ENCODE measurements around the gene CMIP. TPM values are rescaled to one million over a fixed set of nuclear protein-coding genes. Genes with fewer than 3 reads are reported as not detected.

The CMIP gene
- total RNA-seq, 1 experiment from 2014 or later: 63.7 TPM

DNA sequence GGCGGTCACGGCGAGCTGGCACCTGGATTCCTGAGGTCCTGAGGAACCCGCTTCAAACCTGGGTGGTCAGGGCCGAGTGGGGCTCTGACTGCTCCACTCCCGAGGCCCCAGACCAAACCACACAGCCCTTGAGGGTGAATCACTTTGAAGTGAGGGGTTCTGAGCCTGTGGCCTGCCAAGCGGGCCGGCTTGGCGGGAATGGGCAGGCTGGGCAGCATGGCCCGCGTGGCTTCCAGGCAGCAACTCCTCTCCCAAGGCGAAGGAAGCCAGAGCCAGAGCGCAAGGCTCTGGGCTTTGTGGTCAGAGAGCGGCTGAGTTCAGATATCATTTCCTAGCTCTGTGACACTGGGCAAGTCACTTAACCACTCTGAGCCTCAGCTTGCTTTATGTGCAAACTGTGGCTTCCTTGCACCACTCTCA lies 42.7 kb downstream of the CMIP start (continued):
- TF ChIP-seq, protein P1, sequence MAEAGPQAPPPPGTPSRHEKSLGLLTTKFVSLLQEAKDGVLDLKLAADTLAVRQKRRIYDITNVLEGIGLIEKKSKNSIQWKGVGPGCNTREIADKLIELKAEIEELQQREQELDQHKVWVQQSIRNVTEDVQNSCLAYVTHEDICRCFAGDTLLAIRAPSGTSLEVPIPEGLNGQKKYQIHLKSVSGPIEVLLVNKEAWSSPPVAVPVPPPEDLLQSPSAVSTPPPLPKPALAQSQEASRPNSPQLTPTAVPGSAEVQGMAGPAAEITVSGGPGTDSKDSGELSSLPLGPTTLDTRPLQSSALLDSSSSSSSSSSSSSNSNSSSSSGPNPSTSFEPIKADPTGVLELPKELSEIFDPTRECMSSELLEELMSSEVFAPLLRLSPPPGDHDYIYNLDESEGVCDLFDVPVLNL (CRISPR knock-in tag; IDR thresholded peaks at IDR 0.05; ENCODE audit: borderline replicate concordance, low read depth): no peak
- no peak for TF ChIP-seq ETV6 (CRISPR knock-in tag; IDR thresholded peaks at IDR 0.05)
- TF ChIP-seq NFYB (CRISPR knock-in tag; conservative IDR thresholded peaks at IDR 0.05; ENCODE audit: low read depth): no peak
- TF ChIP-seq, protein P2, sequence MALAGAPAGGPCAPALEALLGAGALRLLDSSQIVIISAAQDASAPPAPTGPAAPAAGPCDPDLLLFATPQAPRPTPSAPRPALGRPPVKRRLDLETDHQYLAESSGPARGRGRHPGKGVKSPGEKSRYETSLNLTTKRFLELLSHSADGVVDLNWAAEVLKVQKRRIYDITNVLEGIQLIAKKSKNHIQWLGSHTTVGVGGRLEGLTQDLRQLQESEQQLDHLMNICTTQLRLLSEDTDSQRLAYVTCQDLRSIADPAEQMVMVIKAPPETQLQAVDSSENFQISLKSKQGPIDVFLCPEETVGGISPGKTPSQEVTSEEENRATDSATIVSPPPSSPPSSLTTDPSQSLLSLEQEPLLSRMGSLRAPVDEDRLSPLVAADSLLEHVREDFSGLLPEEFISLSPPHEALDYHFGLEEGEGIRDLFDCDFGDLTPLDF (CRISPR knock-in tag; IDR thresholded peaks at IDR 0.05): no peak
- TF ChIP-seq, protein P3, sequence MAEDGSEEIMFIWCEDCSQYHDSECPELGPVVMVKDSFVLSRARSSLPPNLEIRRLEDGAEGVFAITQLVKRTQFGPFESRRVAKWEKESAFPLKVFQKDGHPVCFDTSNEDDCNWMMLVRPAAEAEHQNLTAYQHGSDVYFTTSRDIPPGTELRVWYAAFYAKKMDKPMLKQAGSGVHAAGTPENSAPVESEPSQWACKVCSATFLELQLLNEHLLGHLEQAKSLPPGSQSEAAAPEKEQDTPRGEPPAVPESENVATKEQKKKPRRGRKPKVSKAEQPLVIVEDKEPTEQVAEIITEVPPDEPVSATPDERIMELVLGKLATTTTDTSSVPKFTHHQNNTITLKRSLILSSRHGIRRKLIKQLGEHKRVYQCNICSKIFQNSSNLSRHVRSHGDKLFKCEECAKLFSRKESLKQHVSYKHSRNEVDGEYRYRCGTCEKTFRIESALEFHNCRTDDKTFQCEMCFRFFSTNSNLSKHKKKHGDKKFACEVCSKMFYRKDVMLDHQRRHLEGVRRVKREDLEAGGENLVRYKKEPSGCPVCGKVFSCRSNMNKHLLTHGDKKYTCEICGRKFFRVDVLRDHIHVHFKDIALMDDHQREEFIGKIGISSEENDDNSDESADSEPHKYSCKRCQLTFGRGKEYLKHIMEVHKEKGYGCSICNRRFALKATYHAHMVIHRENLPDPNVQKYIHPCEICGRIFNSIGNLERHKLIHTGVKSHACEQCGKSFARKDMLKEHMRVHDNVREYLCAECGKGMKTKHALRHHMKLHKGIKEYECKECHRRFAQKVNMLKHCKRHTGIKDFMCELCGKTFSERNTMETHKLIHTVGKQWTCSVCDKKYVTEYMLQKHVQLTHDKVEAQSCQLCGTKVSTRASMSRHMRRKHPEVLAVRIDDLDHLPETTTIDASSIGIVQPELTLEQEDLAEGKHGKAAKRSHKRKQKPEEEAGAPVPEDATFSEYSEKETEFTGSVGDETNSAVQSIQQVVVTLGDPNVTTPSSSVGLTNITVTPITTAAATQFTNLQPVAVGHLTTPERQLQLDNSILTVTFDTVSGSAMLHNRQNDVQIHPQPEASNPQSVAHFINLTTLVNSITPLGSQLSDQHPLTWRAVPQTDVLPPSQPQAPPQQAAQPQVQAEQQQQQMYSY (CRISPR knock-in tag; IDR thresholded peaks at IDR 0.05): no peak
- TF ChIP-seq, protein P4, sequence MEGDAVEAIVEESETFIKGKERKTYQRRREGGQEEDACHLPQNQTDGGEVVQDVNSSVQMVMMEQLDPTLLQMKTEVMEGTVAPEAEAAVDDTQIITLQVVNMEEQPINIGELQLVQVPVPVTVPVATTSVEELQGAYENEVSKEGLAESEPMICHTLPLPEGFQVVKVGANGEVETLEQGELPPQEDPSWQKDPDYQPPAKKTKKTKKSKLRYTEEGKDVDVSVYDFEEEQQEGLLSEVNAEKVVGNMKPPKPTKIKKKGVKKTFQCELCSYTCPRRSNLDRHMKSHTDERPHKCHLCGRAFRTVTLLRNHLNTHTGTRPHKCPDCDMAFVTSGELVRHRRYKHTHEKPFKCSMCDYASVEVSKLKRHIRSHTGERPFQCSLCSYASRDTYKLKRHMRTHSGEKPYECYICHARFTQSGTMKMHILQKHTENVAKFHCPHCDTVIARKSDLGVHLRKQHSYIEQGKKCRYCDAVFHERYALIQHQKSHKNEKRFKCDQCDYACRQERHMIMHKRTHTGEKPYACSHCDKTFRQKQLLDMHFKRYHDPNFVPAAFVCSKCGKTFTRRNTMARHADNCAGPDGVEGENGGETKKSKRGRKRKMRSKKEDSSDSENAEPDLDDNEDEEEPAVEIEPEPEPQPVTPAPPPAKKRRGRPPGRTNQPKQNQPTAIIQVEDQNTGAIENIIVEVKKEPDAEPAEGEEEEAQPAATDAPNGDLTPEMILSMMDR (IDR thresholded peaks at IDR 0.05): no peak
- TF ChIP-seq TEAD1 (CRISPR knock-in tag; IDR thresholded peaks at IDR 0.05): no peak
- TF ChIP-seq ESRRA (CRISPR knock-in tag; IDR thresholded peaks at IDR 0.05; ENCODE audit: borderline replicate concordance): no peak
- TF ChIP-seq, protein P5, sequence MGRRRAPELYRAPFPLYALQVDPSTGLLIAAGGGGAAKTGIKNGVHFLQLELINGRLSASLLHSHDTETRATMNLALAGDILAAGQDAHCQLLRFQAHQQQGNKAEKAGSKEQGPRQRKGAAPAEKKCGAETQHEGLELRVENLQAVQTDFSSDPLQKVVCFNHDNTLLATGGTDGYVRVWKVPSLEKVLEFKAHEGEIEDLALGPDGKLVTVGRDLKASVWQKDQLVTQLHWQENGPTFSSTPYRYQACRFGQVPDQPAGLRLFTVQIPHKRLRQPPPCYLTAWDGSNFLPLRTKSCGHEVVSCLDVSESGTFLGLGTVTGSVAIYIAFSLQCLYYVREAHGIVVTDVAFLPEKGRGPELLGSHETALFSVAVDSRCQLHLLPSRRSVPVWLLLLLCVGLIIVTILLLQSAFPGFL (CRISPR knock-in tag; IDR thresholded peaks at IDR 0.05; ENCODE audit: borderline replicate concordance): no peak
- no peak for TF ChIP-seq ZNF423 (CRISPR knock-in tag; IDR thresholded peaks at IDR 0.05)
- no peak for TF ChIP-seq ZNF396 (CRISPR knock-in tag; IDR thresholded peaks at IDR 0.05; ENCODE audit: borderline replicate concordance)
- TF ChIP-seq CREB1 (CRISPR knock-in tag; IDR thresholded peaks at IDR 0.05): no peak
- TF ChIP-seq CBFB (CRISPR knock-in tag; IDR thresholded peaks at IDR 0.05; ENCODE audit: low read depth): no peak
- TF ChIP-seq, protein P6, sequence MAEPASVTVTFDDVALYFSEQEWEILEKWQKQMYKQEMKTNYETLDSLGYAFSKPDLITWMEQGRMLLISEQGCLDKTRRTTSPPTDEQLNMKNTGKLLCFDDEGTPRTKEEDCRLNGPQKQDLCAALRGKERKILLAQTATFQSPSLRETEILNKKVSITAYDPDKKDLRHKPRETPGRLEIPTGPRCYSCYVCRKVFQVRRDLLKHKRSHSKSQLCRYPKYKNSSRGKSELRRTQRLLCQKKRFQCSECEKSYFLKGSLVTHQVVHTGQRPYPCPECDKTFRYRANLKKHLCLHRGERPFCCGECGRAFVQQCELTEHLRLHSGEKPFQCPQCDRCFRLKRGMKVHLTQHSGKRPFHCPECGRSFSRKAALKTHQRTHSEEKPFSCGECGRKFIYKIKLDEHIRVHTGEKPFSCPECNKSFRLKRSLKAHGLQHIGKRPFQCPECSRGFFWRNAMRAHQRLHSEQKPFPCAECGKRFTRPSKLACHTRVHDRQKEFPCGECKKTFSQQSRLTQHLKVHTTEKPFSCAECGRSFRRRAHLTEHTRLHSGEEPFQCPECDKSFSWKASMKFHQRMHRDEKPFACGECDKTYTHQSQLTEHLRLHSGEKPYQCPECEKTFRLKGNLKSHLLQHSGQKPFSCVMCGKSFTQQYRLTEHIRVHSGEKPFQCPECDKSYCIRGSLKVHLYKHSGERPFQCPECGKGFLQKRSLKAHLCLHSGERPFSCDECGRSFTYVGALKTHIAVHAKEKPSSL (CRISPR knock-in tag; conservative IDR thresholded peaks at IDR 0.05): no peak
- no peak for TF ChIP-seq HMGA2 (CRISPR knock-in tag; IDR thresholded peaks at IDR 0.05)
- no peak for TF ChIP-seq ZNF232 (CRISPR knock-in tag; IDR thresholded peaks at IDR 0.05)
- TF ChIP-seq, protein P7, sequence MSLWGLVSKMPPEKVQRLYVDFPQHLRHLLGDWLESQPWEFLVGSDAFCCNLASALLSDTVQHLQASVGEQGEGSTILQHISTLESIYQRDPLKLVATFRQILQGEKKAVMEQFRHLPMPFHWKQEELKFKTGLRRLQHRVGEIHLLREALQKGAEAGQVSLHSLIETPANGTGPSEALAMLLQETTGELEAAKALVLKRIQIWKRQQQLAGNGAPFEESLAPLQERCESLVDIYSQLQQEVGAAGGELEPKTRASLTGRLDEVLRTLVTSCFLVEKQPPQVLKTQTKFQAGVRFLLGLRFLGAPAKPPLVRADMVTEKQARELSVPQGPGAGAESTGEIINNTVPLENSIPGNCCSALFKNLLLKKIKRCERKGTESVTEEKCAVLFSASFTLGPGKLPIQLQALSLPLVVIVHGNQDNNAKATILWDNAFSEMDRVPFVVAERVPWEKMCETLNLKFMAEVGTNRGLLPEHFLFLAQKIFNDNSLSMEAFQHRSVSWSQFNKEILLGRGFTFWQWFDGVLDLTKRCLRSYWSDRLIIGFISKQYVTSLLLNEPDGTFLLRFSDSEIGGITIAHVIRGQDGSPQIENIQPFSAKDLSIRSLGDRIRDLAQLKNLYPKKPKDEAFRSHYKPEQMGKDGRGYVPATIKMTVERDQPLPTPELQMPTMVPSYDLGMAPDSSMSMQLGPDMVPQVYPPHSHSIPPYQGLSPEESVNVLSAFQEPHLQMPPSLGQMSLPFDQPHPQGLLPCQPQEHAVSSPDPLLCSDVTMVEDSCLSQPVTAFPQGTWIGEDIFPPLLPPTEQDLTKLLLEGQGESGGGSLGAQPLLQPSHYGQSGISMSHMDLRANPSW (CRISPR knock-in tag; conservative IDR thresholded peaks at IDR 0.05; ENCODE audit: low read depth): no peak

Measured in WTC11 (cell line).